T-cell (primary cell): ENCODE data around the gene CEACAM19. TPM values are rescaled to one million over a fixed set of nuclear protein-coding genes. Genes with fewer than 3 reads are reported as not detected.

Experiments used
- ATAC-seq, 4 experiments: fragments of 200-7000 bp in 3 of 4; fragments of 150-1000 bp in 1 of 4; cut with Tn5 transposase; replicated peaks in 1 of 4; 1 replicate in 3 of 4; 2 replicates in 1 of 4; pipeline ENCODE4 v1.10.0; 2021; ENCODE audit warnings: moderate library complexity in 3 of 4, mild to moderate bottlenecking in 2 of 4, moderate number of reproducible peaks in 1 of 4
- CTCF ChIA-PET, 2 donors: fragments of 300-600 bp; sonication (Branson Sonifier 250); formaldehyde crosslinking; loops; one replicate each; lab custom pipeline; 2022; ENCODE audit warnings: antibody characterized with exemption in 2 of 2; lab: Charles Lee
- POLR2A ChIA-PET, 2 donors: fragments of 300-600 bp; sonication (Branson Sonifier 250); formaldehyde crosslinking; loops; one replicate each; lab custom pipeline; 2022; ENCODE audit warnings: antibody characterized with exemption in 2 of 2; lab: Charles Lee
- DNase-seq, 35 experiments: peaks; one replicate each; pipeline versions ENCODE4 v3.0.0 to v3.0.0-alpha.2; 2013 to 2023
- H3K27ac ChIP-seq: one replicate; pipeline ENCODE4 v1.5.1; 2013; ENCODE audit warnings: low read length
- H3K27me3 ChIP-seq, 2 experiments: replicated peaks in 1 of 2; 1 replicate in 1 of 2; 2 replicates in 1 of 2; pipeline versions ENCODE4 v1.6.1 to v1.7.0; 2013; ENCODE audit warnings: low read length in 1 of 2, mixed read lengths in 1 of 2; ENCODE audit not compliant: control insufficient read depth in 2 of 2, insufficient read depth in 2 of 2; ENCODE audit errors: extremely low read depth in 1 of 2
- H3K36me3 ChIP-seq, 2 donors: 1 replicate in 1 of 2; 2 replicates in 1 of 2; pipeline versions ENCODE4 v1.6.1 to v1.7.0; 2013; ENCODE audit warnings: low read length in 1 of 2; ENCODE audit not compliant: control insufficient read depth in 2 of 2, insufficient read depth in 1 of 2; ENCODE audit errors: extremely low read depth in 1 of 2
- H3K4me1 ChIP-seq, 2 experiments: 1 replicate in 1 of 2; 2 replicates in 1 of 2; pipeline versions ENCODE4 v1.6.1 to v1.7.0; 2013; ENCODE audit warnings: low read length in 2 of 2, mixed read lengths in 1 of 2; ENCODE audit not compliant: insufficient read depth in 2 of 2, control insufficient read depth in 1 of 2; ENCODE audit errors: extremely low read depth in 1 of 2
- H3K4me3 ChIP-seq, 2 donors: 1 replicate in 1 of 2; 2 replicates in 1 of 2; pipeline versions ENCODE4 v1.5.1 to v1.7.0; 2013; ENCODE audit warnings: mild to moderate bottlenecking in 2 of 2, low read length in 1 of 2, moderate library complexity in 1 of 2; ENCODE audit not compliant: control insufficient read depth in 1 of 2; ENCODE audit errors: extremely low read depth in 1 of 2
- H3K9me3 ChIP-seq: 2 replicates; pipeline ENCODE4 v1.7.0; 2013
- H3K27ac Mint-ChIP-seq, 2 donors: one replicate each; pipeline ENCODE4 v1.8.0; 2020 to 2021; ENCODE audit warnings: mild to moderate bottlenecking in 2 of 2, mixed read lengths in 2 of 2
- H3K27me3 Mint-ChIP-seq, 2 donors: one replicate each; pipeline ENCODE4 v1.8.0; 2021 to 2022; ENCODE audit warnings: mixed read lengths in 2 of 2
- H3K36me3 Mint-ChIP-seq: one replicate; pipeline ENCODE4 v1.8.0; 2021; ENCODE audit warnings: mixed read lengths
- H3K4me1 Mint-ChIP-seq, 3 donors: one replicate each; pipeline ENCODE4 v1.8.0; 2020 to 2022; ENCODE audit warnings: mixed read lengths in 3 of 3, mild to moderate bottlenecking in 1 of 3
- H3K4me3 Mint-ChIP-seq, 3 donors: one replicate each; pipeline ENCODE4 v1.8.0; 2020 to 2022; ENCODE audit warnings: mild to moderate bottlenecking in 3 of 3, mixed read lengths in 3 of 3, moderate library complexity in 3 of 3
- H3K9me3 Mint-ChIP-seq, 3 donors: one replicate each; pipeline ENCODE4 v1.8.0; 2020 to 2022; ENCODE audit warnings: mixed read lengths in 3 of 3
- WGBS: methylation state at CpG from one replicate; pipeline ENCODE4 v1.1.5; 2013; ENCODE audit warnings: missing lambda C conversion rate; ENCODE audit not compliant: insufficient coverage; 5-methylcytosine and 5-hydroxymethylcytosine counted together
- total RNA-seq, 35 experiments: library from RNA in 6 of 35; stranded (reverse) in 6 of 35; fragments of 120-200 nt in 1 of 35; gene quantifications; one replicate each; pipeline versions ENCODE4 v1.2.1 to v1.2.4 and lab custom pipeline; 2013 to 2026

Gene CEACAM19
- total RNA-seq, 5 donors from 2014 or later (not counting 1 experiment from before 2014, with no cell fraction given): 0.57 to 2.7 (median 1.0) TPM

DNA sequence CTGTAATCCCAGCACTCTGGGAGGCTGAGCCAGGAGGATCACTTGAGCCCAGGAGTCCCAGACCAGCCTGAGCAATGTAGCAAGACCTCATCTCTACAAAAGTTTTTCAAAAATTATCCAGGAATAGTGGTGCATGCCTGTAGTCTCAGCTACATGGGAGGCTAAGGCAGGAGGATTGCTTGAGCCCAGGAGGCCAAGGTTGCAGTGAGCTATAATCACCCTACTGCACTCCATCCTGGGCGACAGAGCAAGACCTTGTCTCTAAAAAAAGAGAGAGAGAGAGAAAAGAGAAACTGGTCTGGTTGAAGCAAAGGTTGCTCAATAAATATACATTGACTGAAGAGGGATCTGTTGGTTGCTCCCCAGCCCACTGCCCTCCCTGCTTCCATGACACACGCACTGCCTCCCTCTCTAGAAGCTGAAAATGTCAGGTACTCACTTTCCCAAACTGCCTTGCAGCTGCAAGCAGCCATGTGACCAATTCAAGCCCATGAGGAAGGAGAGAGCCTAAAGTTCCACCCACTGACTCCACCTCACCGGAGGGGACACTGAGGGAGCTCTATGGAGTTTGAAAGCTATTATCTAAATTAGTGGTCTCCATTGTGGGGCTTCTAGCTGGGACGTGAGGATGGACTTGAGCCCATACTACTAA is 41.7 kb downstream of the CEACAM19 start:
- H3K27ac ChIP-seq: no peak overlapping the region
- CTCF ChIA-PET: interaction anchor here in 1 of 2 donors (0.7 to 1.5 kb wide), 2 partner anchors 11 to 52 kb away, joined by 3 read pairs; no protein-coding TSS in a partner anchor

DNA sequence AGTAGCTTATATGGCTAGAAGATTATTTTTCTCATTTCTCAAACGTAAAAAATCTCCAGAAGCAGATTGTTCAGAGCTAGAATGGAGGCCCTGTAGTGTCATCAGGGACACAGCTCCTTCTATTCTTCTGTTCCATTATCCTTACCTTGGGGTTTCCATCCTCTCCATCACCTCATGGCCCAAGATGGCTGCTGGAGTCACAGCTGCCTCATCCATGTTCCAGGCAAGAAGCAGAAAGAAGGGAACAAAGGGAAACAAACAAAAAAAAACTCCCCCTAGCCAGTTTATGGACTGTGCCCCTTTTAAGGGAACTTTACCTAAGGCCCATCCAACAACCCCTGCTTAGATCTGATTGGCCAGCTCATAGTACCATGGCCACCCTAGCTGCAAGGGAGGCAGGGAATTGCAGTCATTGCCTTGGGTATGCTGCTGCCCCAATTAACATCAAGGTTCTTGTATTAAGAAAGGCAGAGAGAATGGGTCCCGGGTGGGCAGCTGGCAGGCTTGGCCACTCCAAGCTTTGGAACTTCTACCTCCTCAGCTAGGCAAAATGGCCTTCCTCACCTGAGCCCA is 43.4 kb downstream of the CEACAM19 start:
- Mint-ChIP-seq H3K4me3 (no peak overlapping the region), H3K36me3 (no peaks in the 10 kb centered on the region), H3K27me3 (no peaks in the 10 kb centered on the region), H3K27ac (no peak overlapping the region), H3K4me1 (peaks cover 0 to 2% (median 0%) of the 10 kb centered on the region in 3 donors), H3K9me3 (peaks cover 4 to 15% (median 5%) of the 10 kb centered on the region in 3 donors)
- no CpG with 5 or more reads among the region's 2 CpGs for WGBS
- no peak for ATAC-seq
- Histone ChIP-seq H3K4me3 (no peak overlapping the region), H3K27me3 (peaks cover 0 to 3% of the 10 kb centered on the region in 2 experiments), H3K36me3 (no peaks in the 10 kb centered on the region), H3K27ac (no peak overlapping the region), H3K4me1 (peaks cover 0 to 2% of the 10 kb centered on the region in 2 experiments), H3K9me3 (no peaks in the 10 kb centered on the region)
- POLR2A ChIA-PET: no interaction called here
- CTCF ChIA-PET: interaction anchor here in 1 of 2 donors (0.6 kb wide), 1 partner anchor 8 kb away, joined by 5 read pairs; no protein-coding TSS in a partner anchor
- no peak for DNase-seq

More for the DNA sequence above, 41.7 kb downstream of the CEACAM19 start:
- H3K4me3 Mint-ChIP-seq: no peak overlapping the region
- POLR2A ChIA-PET: interaction anchor here in 1 of 2 donors (0.6 kb wide), 1 partner anchor 185 kb away, joined by 5 read pairs; no protein-coding TSS in a partner anchor
- peaks cover 0 to 2% (median 0%) of the 10 kb centered on the region in 3 donors for H3K4me1 Mint-ChIP-seq
- H3K9me3 ChIP-seq: no peaks in the 10 kb centered on the region
- ATAC-seq (no peak), DNase-seq (no peak)
- H3K27me3 ChIP-seq: peaks cover 0 to 9% of the 10 kb centered on the region in 2 experiments
- no peaks in the 10 kb centered on the region for H3K36me3 Mint-ChIP-seq
- no peak overlapping the region for H3K4me3 ChIP-seq
- WGBS: no CpG with 5 or more reads among the region's 4 CpGs
- H3K27me3 Mint-ChIP-seq: no peaks in the 10 kb centered on the region
- H3K4me1 ChIP-seq: peaks cover 0 to 2% of the 10 kb centered on the region in 2 experiments
- H3K27ac Mint-ChIP-seq: no peak overlapping the region
- no peaks in the 10 kb centered on the region for H3K36me3 ChIP-seq
- peaks cover 4 to 15% (median 5%) of the 10 kb centered on the region in 3 donors for H3K9me3 Mint-ChIP-seq

- ATAC-seq: no peak
- no peak for DNase-seq
- Mint-ChIP-seq H3K4me3 (no peak overlapping the region), H3K4me1 (peaks cover 5 to 7% (median 7%) of the 10 kb centered on the region in 3 donors), H3K27me3 (no peaks in the 10 kb centered on the region), H3K36me3 (no peaks in the 10 kb centered on the region), H3K27ac (no peak overlapping the region), H3K9me3 (peaks cover 4 to 15% (median 5%) of the 10 kb centered on the region in 3 donors)
- ChIA-PET POLR2A (no interaction called here), CTCF (interaction anchor here (0.6 to 3.0 kb wide), 4 partner anchors 11 to 55 kb away, joined by 5 to 17 read pairs (median 8); partner anchors contain the start of gene BCL3 (in 1 of the 2))
- Histone ChIP-seq H3K9me3 (no peaks in the 10 kb centered on the region), H3K27ac (no peak overlapping the region), H3K4me1 (peaks cover 0 to 8% of the 10 kb centered on the region in 2 experiments), H3K4me3 (no peak overlapping the region), H3K27me3 (peaks cover 0 to 10% of the 10 kb centered on the region in 2 experiments), H3K36me3 (no peaks in the 10 kb centered on the region)
- WGBS: 100% methylated on average over 1 of the region's 6 CpGs
These were observed 46.3 kb downstream of the CEACAM19 start for GRCh38 chr19:44717603-44718002.

DNA sequence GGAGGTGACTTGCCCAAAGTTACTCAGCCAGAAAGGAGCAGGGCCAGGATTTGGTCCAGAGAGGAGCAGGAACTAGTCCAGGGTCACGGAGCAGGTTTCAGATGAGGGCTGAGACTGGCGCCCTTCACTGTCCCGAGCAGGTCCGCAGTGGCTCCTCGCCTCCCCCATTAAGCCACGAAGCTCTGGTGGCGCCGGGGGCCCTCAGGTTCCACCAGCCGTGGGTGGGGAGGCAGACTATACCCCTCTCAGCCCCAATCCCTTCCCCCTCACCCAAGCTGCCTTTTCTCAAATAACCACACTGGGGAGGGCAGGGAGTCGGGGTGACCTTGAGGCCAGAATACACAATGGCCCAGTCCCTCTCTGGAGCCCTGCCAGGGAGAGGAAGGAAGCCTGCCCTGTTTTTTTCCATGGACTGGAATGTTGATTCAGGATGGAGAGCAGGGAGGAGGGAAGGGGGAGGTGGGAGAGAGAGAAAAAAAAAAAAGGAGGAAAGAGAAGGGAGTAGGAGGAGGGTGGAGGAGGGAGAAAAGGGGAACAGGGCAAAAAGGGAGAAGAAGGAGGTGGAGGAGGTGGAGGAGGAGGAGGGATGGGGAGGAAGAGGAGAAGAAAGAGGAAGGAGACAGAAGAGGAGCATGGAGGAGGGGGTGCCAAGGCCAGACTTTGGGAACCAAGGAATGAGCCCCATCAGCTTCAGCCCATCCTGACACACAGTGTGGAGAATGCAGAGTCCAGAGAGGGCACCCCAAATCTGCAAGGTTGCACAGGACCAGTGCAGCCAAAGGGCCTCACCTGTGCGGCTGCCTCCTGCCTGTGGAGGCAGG is 47.4 kb downstream of the CEACAM19 start:
- DNase-seq: no peak
- H3K27ac ChIP-seq: no peak overlapping the region
- H3K9me3 ChIP-seq: no peaks in the 10 kb centered on the region
- H3K4me3 ChIP-seq: no peak overlapping the region
- peaks cover 4 to 15% (median 5%) of the 10 kb centered on the region in 3 donors for H3K9me3 Mint-ChIP-seq
- H3K36me3 ChIP-seq: no peaks in the 10 kb centered on the region
- peaks cover 0 to 16% of the 10 kb centered on the region in 2 experiments for H3K4me1 ChIP-seq
- peaks cover 11 to 12% (median 12%) of the 10 kb centered on the region in 3 donors for H3K4me1 Mint-ChIP-seq
- no peaks in the 10 kb centered on the region for H3K27me3 Mint-ChIP-seq
- H3K27me3 ChIP-seq: peaks cover 0 to 20% of the 10 kb centered on the region in 2 experiments
- no peak overlapping the region for H3K4me3 Mint-ChIP-seq
- 79% methylated on average over 6 of the region's 11 CpGs for WGBS
- H3K36me3 Mint-ChIP-seq: no peaks in the 10 kb centered on the region
- no peak overlapping the region for H3K27ac Mint-ChIP-seq
- CTCF ChIA-PET: interaction anchor here in 1 of 2 donors (0.6 to 3.0 kb wide), 2 partner anchors 52 to 140 kb away, joined by 3 to 17 read pairs; no protein-coding TSS in a partner anchor
- no peak for ATAC-seq
- POLR2A ChIA-PET: no interaction called here

GRCh38 chr19:44719262-44719701 is 48.0 kb downstream of the CEACAM19 start:
- ATAC-seq (no peak), DNase-seq (no peak)
- H3K36me3 Mint-ChIP-seq: no peaks in the 10 kb centered on the region
- POLR2A ChIA-PET: no interaction called here
- Histone ChIP-seq H3K27me3 (peaks cover 0 to 27% of the 10 kb centered on the region in 2 experiments), H3K9me3 (no peaks in the 10 kb centered on the region), H3K4me1 (peaks cover 0 to 22% of the 10 kb centered on the region in 2 experiments), H3K4me3 (no peak overlapping the region), H3K27ac (no peak overlapping the region), H3K36me3 (no peaks in the 10 kb centered on the region)
- WGBS: 87% methylated on average over 8 of the region's 8 CpGs
- H3K27ac Mint-ChIP-seq: no peak overlapping the region
- H3K4me1 Mint-ChIP-seq: peaks cover 17 to 18% (median 18%) of the 10 kb centered on the region in 3 donors
- no peak overlapping the region for H3K4me3 Mint-ChIP-seq
- H3K27me3 Mint-ChIP-seq: no peaks in the 10 kb centered on the region
- CTCF ChIA-PET: interaction anchor here in 1 of 2 donors (3.0 kb wide), 1 partner anchor 52 kb away, joined by 17 read pairs; no protein-coding TSS in a partner anchor
- peaks cover 3 to 15% (median 5%) of the 10 kb centered on the region in 3 donors for H3K9me3 Mint-ChIP-seq
